Measurements from ENCODE around the gene GRM1. TPM values are rescaled to one million over a fixed set of nuclear protein-coding genes. Genes with fewer than 3 reads are reported as not detected.

GRM1 gene
- total and polyA plus RNA-seq, 9 of the 15 experiments (the other 6 are each of a cell fraction or from before 2014, with no cell fraction given), result not detected

- no peaks in the 10 kb centered on the region for H3K9me3 ChIP-seq (replicated peaks; ENCODE audit: control insufficient read depth, insufficient read depth, low read depth, low read length)
- no peaks in the 10 kb centered on the region for H3K36me3 ChIP-seq (ENCODE audit: control insufficient read depth, insufficient read depth, low read length)
- no peak overlapping the region for H3K27ac ChIP-seq (ENCODE audit: extremely low read depth, low read depth, low read length)
- no peaks in the 10 kb centered on the region for H3K9me1 ChIP-seq (ENCODE audit: control insufficient read depth, insufficient read depth, low read length)
- H4K20me1 ChIP-seq (replicated peaks; ENCODE audit: control insufficient read depth, insufficient read depth, low read length), result no peaks in the 10 kb centered on the region
- POLR2A ChIA-PET, result no interaction called here
- CTCF ChIA-PET (ENCODE audit: low intra/inter-chr PET ratio), result no interaction called here
- DNase-seq (ENCODE audit: extremely low read depth in 1 of 4, low spot score in 3 of 4) (no peak), FAIRE-seq (no peak), ATAC-seq (no peak)
- H2AFZ ChIP-seq (ENCODE audit: low read depth, low read length), result no peak overlapping the region
- H3K4me2 ChIP-seq (ENCODE audit: insufficient read depth, low read length), result no peak overlapping the region
- WGBS (ENCODE audit: insufficient coverage, low coverage, missing lambda C conversion rate), result 0% methylated on average over 3 of the region's 3 CpGs
- no peak overlapping the region for H3K9ac ChIP-seq (ENCODE audit: insufficient read depth in 1 of 2, low read depth in 2 of 2, low read length in 2 of 2)
- no TSS peak for BruUV-seq (replicated peaks)
- no peaks in the 10 kb centered on the region for H3K4me1 ChIP-seq (replicated peaks in 1 of 2; ENCODE audit: control insufficient read depth in 2 of 2, insufficient read depth in 2 of 2, low read length in 2 of 2)
- in situ Hi-C loops (cut with MboI) (no loop called here), intact Hi-C loops (cut with micrococcal nuclease) (no loop called here)
- no peaks in the 10 kb centered on the region for H3K27me3 ChIP-seq (ENCODE audit: control insufficient read depth in 2 of 2, insufficient read depth in 2 of 2, low read length in 2 of 2)
- H3K4me3 ChIP-seq, result no peak overlapping the region
- H3K79me2 ChIP-seq (ENCODE audit: control insufficient read depth, insufficient read depth, low read length), result no peaks in the 10 kb centered on the region
- no peak for TF ChIP-seq CREBBP (IDR thresholded peaks at IDR 0.05; ENCODE audit: low read depth, low read length)
- no peak for TF ChIP-seq CTCF (IDR thresholded peaks at IDR 0.05 in 2 of 3, conservative IDR thresholded peaks at IDR 0.05 in 1 of 3; ENCODE audit: insufficient read depth in 2 of 3, low read depth in 1 of 3, low read length in 3 of 3)
- no peak for TF ChIP-seq MNT (conservative IDR thresholded peaks at IDR 0.05)
- no peak for TF ChIP-seq SMARCA4 (IDR thresholded peaks at IDR 0.05)
- no peak for TF ChIP-seq MITF (IDR thresholded peaks at IDR 0.05)
- no peak for TF ChIP-seq ZNF282 (CRISPR knock-in tag; IDR thresholded peaks at IDR 0.05)
- no peak for TF ChIP-seq RFX7 (CRISPR knock-in tag; IDR thresholded peaks at IDR 0.05)
- TF ChIP-seq TAF15 (IDR thresholded peaks at IDR 0.05; ENCODE audit: low read depth, low read length), result no peak
- TF ChIP-seq GTF2E2 (tag; IDR thresholded peaks at IDR 0.05), result no peak
- no peak for TF ChIP-seq FOXM1 (IDR thresholded peaks at IDR 0.05; ENCODE audit: low read depth)
- TF ChIP-seq FOXM1 (CRISPR knock-in tag; IDR thresholded peaks at IDR 0.05; ENCODE audit: low read depth), result no peak
- no peak for TF ChIP-seq HBP1 (CRISPR knock-in tag; IDR thresholded peaks at IDR 0.05)
- TF ChIP-seq RAD21 (CRISPR knock-in tag; conservative IDR thresholded peaks at IDR 0.05 in 1 of 2, IDR thresholded peaks at IDR 0.05 in 1 of 2), result no peak
These were observed 160.3 kb downstream of the GRM1 start for GRCh38 chr6:146189131-146189530.
